Stimulated activated CD8-positive, alpha-beta memory T cell treated with anti-CD3 and anti-CD28 coated beads, Interleukin-12 subunit alpha, Interleukin-12 subunit beta, amount 100 ng/mL, for 24 hours (primary cell): ENCODE results near the gene AGTRAP.

Experiments
- DNase-seq: peaks from one replicate; pipeline ENCODE4 v3.0.0-alpha.2; 2020; ENCODE audit errors: extremely low read depth

The AGTRAP gene

GRCh38 chr1:11735531-11735853 lies 444 bp upstream of the AGTRAP start:
- DNase-seq = no peak

DNA sequence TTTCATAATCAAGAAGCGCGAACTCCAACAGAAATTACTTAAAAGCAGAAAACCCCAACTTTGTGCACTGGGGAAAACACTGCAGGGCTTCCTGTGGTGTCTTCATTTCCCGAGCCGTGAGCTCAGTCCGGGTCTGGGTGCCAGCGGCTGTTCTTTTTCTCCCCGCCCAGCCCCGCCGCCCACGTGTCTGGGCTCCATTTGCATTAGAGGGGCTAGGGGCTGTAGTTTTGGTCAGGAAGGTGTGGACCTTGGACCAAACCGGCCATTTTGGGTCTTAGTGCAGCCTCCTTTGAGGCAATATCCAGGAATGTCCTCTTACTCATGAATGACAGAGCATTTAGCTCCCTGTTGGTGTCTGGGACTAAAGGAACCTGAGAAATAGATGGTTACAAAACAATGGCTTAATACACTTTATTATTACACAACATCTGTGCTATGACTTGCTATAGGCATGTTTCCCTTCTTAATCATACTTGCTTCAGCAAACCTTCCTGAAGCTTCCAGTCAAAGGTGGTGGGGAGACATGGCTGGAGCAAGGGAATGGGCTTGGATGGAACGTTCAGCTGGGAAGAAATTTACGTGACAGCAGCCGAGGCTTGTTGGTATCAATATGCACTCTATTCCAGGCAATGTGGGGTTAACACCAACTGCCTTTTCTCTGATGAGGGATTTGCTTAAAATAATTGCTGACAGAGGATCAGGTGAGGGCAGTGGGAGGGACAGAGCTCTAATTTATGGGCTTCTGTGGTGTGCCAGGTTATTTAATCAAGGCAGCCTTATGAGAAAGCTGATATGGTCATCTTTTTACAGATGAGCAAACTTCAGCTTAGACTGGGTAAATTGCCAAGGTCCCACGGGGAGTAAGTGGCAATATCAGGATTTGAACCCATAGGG lies 1.1 kb downstream of the AGTRAP start:
- no peak for DNase-seq

DNA sequence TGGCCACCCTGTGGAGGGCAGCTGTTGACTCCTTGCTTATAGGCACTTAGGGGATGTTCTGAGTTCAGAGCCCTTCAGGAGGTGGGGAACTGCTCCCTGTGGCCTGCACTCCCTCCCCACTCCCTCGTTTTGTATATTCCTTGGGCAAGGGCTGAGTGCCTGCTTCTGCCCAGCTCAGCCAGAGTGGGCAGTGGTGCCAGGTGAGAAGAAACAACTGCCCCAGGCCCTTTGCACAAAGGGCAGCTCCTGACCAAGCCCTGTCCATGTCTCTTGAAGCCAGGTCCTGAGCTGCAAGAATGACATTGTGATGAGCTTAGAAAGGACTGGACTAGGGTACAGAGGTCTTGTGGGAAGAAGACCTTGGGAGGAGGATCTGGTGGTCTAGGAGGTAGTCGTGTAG lies 2.2 kb downstream of the AGTRAP start:
- no peak for DNase-seq

DNA sequence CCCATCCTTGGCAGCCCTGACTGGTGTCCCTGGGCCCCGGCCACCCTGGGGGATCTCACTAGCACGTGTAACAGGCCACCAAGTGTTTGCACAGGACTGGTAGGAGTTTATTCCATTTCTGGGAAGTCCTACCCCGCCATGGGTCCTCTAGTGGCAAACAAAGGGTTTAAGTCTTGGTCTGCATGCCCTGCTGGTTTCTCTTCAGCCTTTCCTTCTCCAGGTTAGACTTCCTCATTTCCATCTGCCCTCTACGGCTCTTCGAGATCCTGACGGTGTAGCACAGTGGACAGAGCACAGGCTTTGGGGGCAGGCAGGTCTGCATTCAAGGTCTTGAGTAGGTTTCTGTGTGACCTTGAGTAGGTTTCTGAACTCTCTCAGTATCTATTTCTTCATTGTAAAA lies 2.8 kb downstream of the AGTRAP start:
- no peak for DNase-seq

GRCh38 chr1:11740258-11741192 lies 4.6 kb downstream of the AGTRAP start:
- no peak for DNase-seq

DNA sequence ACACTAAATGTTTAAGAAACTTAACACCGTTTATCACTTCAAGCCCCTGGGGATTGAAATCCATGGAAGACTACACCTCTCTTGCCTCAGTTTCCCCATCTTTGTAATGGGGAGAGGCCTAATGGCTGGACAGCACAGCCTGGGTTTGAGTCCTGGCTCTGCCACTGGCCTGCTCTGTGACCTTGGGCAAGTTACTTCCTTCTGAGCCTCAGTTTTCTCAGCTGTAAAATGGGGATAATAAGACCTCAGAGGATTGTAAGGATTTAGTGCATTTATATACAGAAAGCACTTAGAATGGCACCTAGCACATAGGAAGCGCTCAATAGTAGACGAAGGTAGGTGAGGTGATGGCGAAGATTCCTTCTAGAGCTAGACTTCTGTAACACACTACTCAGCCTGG lies 5.5 kb downstream of the AGTRAP start:
- DNase-seq = no peak

DNA sequence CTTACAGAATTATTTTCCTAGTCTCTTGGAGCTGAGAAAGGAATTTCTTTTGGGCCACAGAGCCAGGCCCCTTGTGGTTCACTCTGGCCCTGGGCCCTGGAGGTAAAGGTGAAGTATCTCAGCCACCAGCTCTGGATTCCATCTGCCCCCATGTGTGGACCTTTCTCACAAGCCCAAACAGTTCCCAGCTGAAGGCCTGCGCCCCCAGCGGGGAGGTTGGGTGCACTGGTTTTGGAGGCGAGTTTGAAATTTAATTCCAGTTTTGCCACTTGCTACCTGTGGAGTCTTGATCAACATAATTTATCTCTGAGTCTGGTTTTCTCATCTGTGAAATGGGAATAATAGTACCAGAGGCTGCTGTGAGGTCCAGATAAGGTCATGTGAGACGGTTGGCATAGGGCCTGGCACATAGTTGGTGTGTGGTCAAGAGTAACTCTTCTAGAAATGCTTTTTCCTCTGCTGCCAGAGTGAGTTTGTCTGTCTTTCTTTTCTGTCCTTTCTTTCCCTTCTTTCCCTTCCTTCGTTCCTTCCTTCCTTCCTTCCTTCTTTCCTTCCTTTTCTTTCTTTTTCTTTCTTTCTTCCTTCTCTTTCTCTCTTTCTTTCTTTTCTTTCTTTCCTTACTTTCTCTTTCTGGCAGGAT lies 6.1 kb downstream of the AGTRAP start:
- no peak for DNase-seq

DNA sequence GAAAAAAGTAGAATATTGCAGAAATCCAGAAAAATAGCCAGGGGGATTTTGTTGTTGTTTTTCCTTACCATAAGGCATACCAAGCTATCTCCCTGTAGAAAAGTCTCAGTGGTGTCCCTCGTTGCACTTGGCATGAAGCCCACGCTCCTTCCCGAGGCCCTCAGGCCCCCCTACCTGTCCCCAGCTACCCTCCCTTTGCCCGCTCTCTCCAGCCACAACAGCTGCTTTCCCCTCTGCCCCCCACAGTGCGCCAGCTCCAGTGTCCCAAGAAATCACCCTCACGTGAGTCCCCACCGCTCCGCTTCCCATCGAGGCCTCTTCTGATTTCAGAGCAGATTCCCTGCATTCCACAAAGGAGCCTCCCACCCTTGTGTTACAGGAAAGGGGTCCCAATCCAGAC lies 8.4 kb downstream of the AGTRAP start:
- DNase-seq = no peak

GRCh38 chr1:11746092-11746491 lies 10.2 kb downstream of the AGTRAP start:
- DNase-seq = no peak

GRCh38 chr1:11746795-11747487 lies 11.0 kb downstream of the AGTRAP start:
- no peak for DNase-seq

GRCh38 chr1:11748294-11749202 lies 12.6 kb downstream of the AGTRAP start:
- no peak for DNase-seq

DNA sequence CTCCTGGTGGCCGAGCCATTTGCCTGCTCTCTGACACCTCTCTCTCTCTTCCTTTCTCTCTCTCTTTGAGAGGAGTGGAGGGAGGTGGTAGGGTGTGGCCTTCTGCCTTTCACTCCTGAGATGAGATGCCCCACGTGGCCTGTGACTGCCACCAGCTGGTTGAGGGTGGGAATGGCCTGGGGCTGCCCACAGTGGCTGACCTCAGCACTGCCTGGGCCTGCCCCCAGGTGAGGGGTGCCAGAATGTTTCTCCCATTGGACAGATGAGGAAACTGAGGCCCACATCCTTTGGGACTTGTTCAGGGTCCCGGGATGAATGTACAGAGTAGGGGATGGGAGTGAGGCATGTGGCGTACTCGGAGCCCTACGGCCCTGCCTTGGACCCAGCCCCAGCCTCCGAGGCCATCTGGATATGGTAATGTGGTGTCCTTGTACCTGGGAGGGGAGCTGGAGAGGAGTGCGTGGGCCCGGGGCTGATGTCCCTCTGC lies 13.3 kb downstream of the AGTRAP start:
- no peak for DNase-seq

GRCh38 chr1:11749996-11750395 lies 14.1 kb downstream of the AGTRAP start:
- DNase-seq = no peak

DNA sequence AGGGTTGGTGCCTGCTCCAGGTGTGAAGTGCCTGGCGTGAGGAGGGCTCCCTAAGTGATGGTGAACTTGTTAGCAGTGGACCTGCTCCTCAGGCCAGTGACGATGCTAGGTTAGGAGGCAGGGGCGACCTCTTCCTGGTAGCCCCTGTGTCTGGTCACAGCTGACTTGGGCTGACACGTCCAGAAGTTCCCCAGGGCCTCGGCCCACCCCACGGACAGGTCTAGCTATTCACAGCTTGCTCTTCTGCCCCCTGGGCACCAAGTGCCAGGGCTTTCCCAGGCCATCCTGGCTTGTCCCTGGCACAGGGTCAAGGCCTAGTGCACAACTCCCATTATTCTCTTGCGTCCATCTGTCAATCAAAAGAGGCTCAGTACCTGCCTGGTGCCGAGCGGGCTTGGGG lies 15.2 kb downstream of the AGTRAP start:
- DNase-seq = no peak

GRCh38 chr1:11752359-11753088 lies 16.6 kb downstream of the AGTRAP start:
- DNase-seq = no peak

GRCh38 chr1:11753555-11754208 lies 17.7 kb downstream of the AGTRAP start:
- no peak for DNase-seq

DNA sequence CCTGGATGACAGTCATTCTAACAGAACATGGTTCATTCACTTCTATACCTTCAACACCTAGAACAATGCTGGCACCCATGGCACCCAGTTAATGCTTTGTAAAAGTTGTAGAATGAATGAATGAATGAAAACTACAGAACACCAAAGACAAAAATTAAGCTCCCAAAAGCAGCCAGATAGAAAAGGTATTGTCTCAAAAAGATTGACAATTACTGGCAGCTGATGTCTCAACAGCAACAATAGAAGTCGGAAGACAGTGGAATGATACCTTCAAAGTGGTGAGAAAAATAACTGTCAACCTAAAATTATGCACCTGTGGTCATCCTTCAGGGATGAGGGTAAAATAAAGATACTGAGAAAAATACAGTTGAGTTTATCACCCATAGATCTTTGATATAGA lies 21.1 kb downstream of the AGTRAP start:
- no peak for DNase-seq

GRCh38 chr1:11759791-11760190 lies 23.9 kb downstream of the AGTRAP start:
- DNase-seq = no peak

DNA sequence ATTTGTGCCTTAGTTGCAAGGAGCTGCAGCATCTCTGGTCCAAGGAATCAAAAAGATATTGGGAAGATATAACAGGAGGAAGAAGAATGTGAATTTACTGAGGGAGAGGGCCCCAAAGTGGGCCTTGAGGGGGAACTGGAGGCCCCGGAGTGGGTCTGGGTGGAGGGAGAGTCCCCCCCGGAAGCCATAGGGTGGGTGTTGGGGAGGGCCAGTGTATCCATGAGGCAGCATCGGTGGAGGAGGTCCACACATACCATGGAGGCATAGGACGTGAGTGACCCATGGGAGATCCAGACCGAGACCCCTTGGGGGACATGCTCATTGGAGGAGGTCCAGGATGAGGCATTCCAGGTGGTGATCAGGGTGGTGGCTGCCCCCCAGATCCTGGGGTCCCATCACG lies 25.3 kb downstream of the AGTRAP start:
- DNase-seq = no peak
